Right ventricle myocardium inferior (tissue), 1 donor: ENCODE data around the gene MCUB. TPM values are rescaled to one million over a fixed set of nuclear protein-coding genes. Genes with fewer than 3 reads are reported as not detected.

Experiments used
- total RNA-seq: library from RNA; stranded (reverse); fragmentation: NEBNext Ultra II Directional; extraction: Animal tissue kit (Norgen Biotek cat#: 25700); gene quantifications from one replicate; pipeline ENCODE4 v1.2.1, GENCODE V29; 2021
- donor health status: DM: no; HTN: yes; CAD: no; lungs with severe emphysema.

The MCUB gene
- total RNA-seq, 1 donor from 2014 or later, result 5.1 TPM

Other genes with a start within 250 kb of the MCUB start
- 26.1 TPM for gene SEC24B, start 126.4 kb upstream of the MCUB start, total RNA-seq
- 8.9 TPM for gene CASP6, start 143.2 kb downstream of the MCUB start, total RNA-seq
- 64.8 TPM for gene PLA2G12A, start 169.8 kb downstream of the MCUB start, total RNA-seq
- gene CFI, start 241.8 kb downstream of the MCUB start, total RNA-seq, result 11.5 TPM